ENCODE results near the gene FGGY.

GRCh38 chr1:59418363-59419144 is 121.7 kb downstream of the FGGY start:
- TF ChIP-seq CTCF (IDR thresholded peaks at IDR 0.05) (no peak), POLR2A (IDR thresholded peaks at IDR 0.05) (no peak)
